Measurements from ENCODE around the gene LTBP1.

DNA sequence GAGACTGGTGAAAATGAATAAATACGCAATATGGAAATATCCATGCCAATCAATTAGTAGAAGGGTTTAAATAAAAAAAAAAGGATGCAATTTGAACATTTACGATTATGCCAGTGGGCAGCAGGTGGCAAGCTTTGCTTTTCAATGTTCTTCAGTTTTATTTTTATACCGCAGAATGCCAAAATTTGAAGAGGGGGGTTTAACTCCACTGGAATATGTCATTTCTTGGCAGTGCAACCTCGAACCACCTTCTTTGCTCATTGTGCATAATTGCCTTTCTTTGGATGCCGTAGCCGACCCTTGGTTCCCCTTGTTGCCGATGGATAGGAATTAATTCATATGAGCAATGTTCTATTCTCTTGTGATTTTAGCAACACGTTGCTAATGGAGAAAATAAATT, 88.0 kb downstream of the LTBP1 start:
- TF ChIP-seq CTCF (IDR thresholded peaks at IDR 0.05) (no peak), EZH2 (IDR thresholded peaks at IDR 0.05; ENCODE audit: borderline replicate concordance, insufficient read depth, low read depth, low read length, poor library complexity, severe bottlenecking) (no peak)
